ENCODE measurements around the gene SIRT4. TPM values are rescaled to one million over a fixed set of nuclear protein-coding genes. Genes with fewer than 3 reads are reported as not detected.
A peak's percentile ranks its signal among the peaks of the same experiment; 100 is the strongest.
"Not testable (repeated sequence)": the region's sequence is repeated elsewhere in the genome, so short reads cannot be mapped to it uniquely, and the experiment has no call there.

SIRT4 gene
- total RNA-seq (2022) (1.1 and 1.6 TPM in 2 replicates), Bru-seq, nascent RNA (percentile 26 among the genes with signal in this experiment), BruChase-seq, experiment 1, labeled RNA remaining after a 6-hour chase (percentile 30 among the genes with signal in this experiment), BruChase-seq, experiment 2, labeled RNA remaining after a 2-hour chase (percentile 25 among the genes with signal in this experiment)
- long read RNA-seq, partial matches to known transcripts = 2 of 2 reads
- long read RNA-seq, other reads (novel, unspliced or antisense) = 0 of 2 reads

GRCh38 chr12:120301962-120302815 is at the start of gene SIRT4:
TSS of gene SIRT4 (plus strand) at chr12:120302321. CDS start at chr12:120303562, 1,241 bp downstream.
- Mint-ChIP-seq H3K27me3 (ENCODE audit: unreplicated experiment) (peaks cover 13% of the 10 kb centered on the region), H3K36me3 (ENCODE audit: insufficient read depth, unreplicated experiment) (peaks cover 13% of the 10 kb centered on the region), H3K27ac (ENCODE audit: unreplicated experiment) (peak within 1 kb of the TSS; percentile 88), H3K4me3 (ENCODE audit: low read depth, unreplicated experiment) (peak within 1 kb of the TSS; percentile 94), H3K4me1 (ENCODE audit: low read depth, unreplicated experiment) (peaks cover 15% of the 10 kb centered on the region), H3K9me3 (ENCODE audit: low read depth, unreplicated experiment) (no peaks in the 10 kb centered on the region)
- CTCF ChIA-PET = interaction anchor here (0.5 to 1.7 kb wide), 21 partner anchors 9 to 1924 kb away, joined by 3 to 25 read pairs (median 4); partner anchors contain the start of genes POP5, PXN, RNU4-1 and RNU4-2
- TF ChIP-seq CTCF (IDR thresholded peaks at IDR 0.05; ENCODE audit: unreplicated experiment) = no peak
- peak; percentile 91 for DNase-seq
- intact Hi-C loops (cut with micrococcal nuclease; ENCODE audit: unreplicated experiment) = no loop called here
- no TSS peak for BruUV-seq (replicated peaks)

- H3K9me3 Mint-ChIP-seq (ENCODE audit: low read depth, unreplicated experiment); H3K27me3 Mint-ChIP-seq (ENCODE audit: unreplicated experiment); DNase-seq; BruUV-seq (replicated peaks); H3K4me3 Mint-ChIP-seq (ENCODE audit: low read depth, unreplicated experiment); intact Hi-C loops (cut with micrococcal nuclease; ENCODE audit: unreplicated experiment); H3K27ac Mint-ChIP-seq (ENCODE audit: unreplicated experiment): not testable (repeated sequence)
- Mint-ChIP-seq H3K36me3 (ENCODE audit: insufficient read depth, unreplicated experiment) (peaks cover 23% of the 10 kb centered on the region), H3K4me1 (ENCODE audit: low read depth, unreplicated experiment) (peaks cover 61% of the 10 kb centered on the region)
- CTCF ChIA-PET = interaction anchor here (0.7 to 2.0 kb wide), 2 partner anchors 18 to 49 kb away, joined by 5 to 8 read pairs; partner anchors contain the start of gene SIRT4
These were observed 48.8 kb upstream of the SIRT4 start for GRCh38 chr12:120253313-120253712.

- peaks cover 58% of the 10 kb centered on the region for H3K4me1 Mint-ChIP-seq (ENCODE audit: low read depth, unreplicated experiment)
- no peak overlapping the region for H3K4me3 Mint-ChIP-seq (ENCODE audit: low read depth, unreplicated experiment)
- H3K9me3 Mint-ChIP-seq (ENCODE audit: low read depth, unreplicated experiment) = no peaks in the 10 kb centered on the region
- no peak for DNase-seq
- TF ChIP-seq CTCF (IDR thresholded peaks at IDR 0.05; ENCODE audit: unreplicated experiment) = no peak
- BruUV-seq (replicated peaks) = no TSS peak
- no peaks in the 10 kb centered on the region for H3K27me3 Mint-ChIP-seq (ENCODE audit: unreplicated experiment)
- intact Hi-C loops (cut with micrococcal nuclease; ENCODE audit: unreplicated experiment) = no loop called here
- no peak overlapping the region for H3K27ac Mint-ChIP-seq (ENCODE audit: unreplicated experiment)
- CTCF ChIA-PET = interaction anchor here (2.0 kb wide), 1 partner anchor 20 kb away, joined by 8 read pairs; no protein-coding TSS in a partner anchor
- H3K36me3 Mint-ChIP-seq (ENCODE audit: insufficient read depth, unreplicated experiment) = peaks cover 26% of the 10 kb centered on the region
These were observed 47.3 kb upstream of the SIRT4 start for GRCh38 chr12:120254809-120255208.

GRCh38 chr12:120257041-120257821 is 44.9 kb upstream of the SIRT4 start:
- Mint-ChIP-seq H3K4me1 (ENCODE audit: low read depth, unreplicated experiment) (peaks cover 59% of the 10 kb centered on the region), H3K27me3 (ENCODE audit: unreplicated experiment) (no peaks in the 10 kb centered on the region), H3K27ac (ENCODE audit: unreplicated experiment) (peak overlapping the region; percentile 33), H3K4me3 (ENCODE audit: low read depth, unreplicated experiment) (no peak overlapping the region), H3K36me3 (ENCODE audit: insufficient read depth, unreplicated experiment) (peaks cover 25% of the 10 kb centered on the region), H3K9me3 (ENCODE audit: low read depth, unreplicated experiment) (no peaks in the 10 kb centered on the region)
- DNase-seq = peak; percentile 53
- CTCF ChIA-PET = interaction anchor here (0.7 to 13.8 kb wide), 8 partner anchors 9 to 56 kb away, joined by 3 to 338 read pairs (median 4); partner anchors contain the start of genes PXN and RPLP0
- intact Hi-C loops (cut with micrococcal nuclease; ENCODE audit: unreplicated experiment) = no loop called here
- BruUV-seq (replicated peaks) = no TSS peak
- TF ChIP-seq CTCF (IDR thresholded peaks at IDR 0.05; ENCODE audit: unreplicated experiment) = no peak
